Uterus (tissue), 4 donors: ENCODE data around the gene SLC49A3. TPM values are rescaled to one million over a fixed set of nuclear protein-coding genes. Genes with fewer than 3 reads are reported as not detected.
"Not testable (repeated sequence)": the region's sequence is repeated elsewhere in the genome, so short reads cannot be mapped to it uniquely, and the experiment has no call there.

Experiments used
- DNase-seq, 2 donors: peaks; one replicate each; pipeline ENCODE4 v3.0.0-alpha.2; 2019 to 2020
- H3K27ac ChIP-seq, 2 donors: fragments of 200-600 bp; sonication (generic); 1 replicate in 1 of 2; 2 replicates in 1 of 2; pipeline ENCODE4 v1.5.1; 2016 to 2018
- H3K27me3 ChIP-seq, 2 donors: fragments of 200-600 bp; sonication (generic); one replicate each; pipeline ENCODE4 v1.5.1; 2018 to 2019; ENCODE audit warnings: control low read depth in 1 of 2
- H3K36me3 ChIP-seq, 2 donors: fragments of 200-600 bp; sonication (generic); one replicate each; pipeline ENCODE4 v1.5.1; 2019; ENCODE audit warnings: control low read depth in 1 of 2
- H3K4me1 ChIP-seq, 2 donors: fragments of 200-600 bp; sonication (generic); one replicate each; pipeline ENCODE4 v1.5.1; 2018 to 2019; ENCODE audit warnings: control low read depth in 1 of 2
- H3K4me3 ChIP-seq, 2 donors: fragments of 200-600 bp; sonication (generic); 1 replicate in 1 of 2; 2 replicates in 1 of 2; pipeline ENCODE4 v1.5.1; 2018 to 2019; ENCODE audit warnings: mild to moderate bottlenecking in 1 of 2
- H3K9me3 ChIP-seq, 2 donors: fragments of 200-600 bp; sonication (generic); one replicate each; pipeline ENCODE4 v1.5.1; 2019; ENCODE audit warnings: control low read depth in 1 of 2
- POLR2A ChIP-seq, 2 donors: fragments of 450-650 bp; IDR thresholded peaks; one replicate each; pipeline ENCODE4 v1.6.1; 2016; ENCODE audit warnings: antibody characterized with exemption in 2 of 2, mild to moderate bottlenecking in 1 of 2, moderate library complexity in 1 of 2
- intact Hi-C: fragments of 100-400 bp; cut with DNase I; formaldehyde crosslinking; loops from one replicate; pipeline ENCODE4 v1.15.1; 2023; ENCODE audit warnings: low total_unique reads
- total RNA-seq, 4 donors: library from RNA; depleted of rRNA in 3 of 4; stranded (reverse); fragments of >200 nt in 3 of 4; gene quantifications; one replicate each; pipeline versions ENCODE4 v1.1.0 to v1.2.4, GENCODE V29; 2014 to 2023
- TF ChIP-seq, protein P1 (sequence below), 4 experiments: fragments of 200-600 bp in 2 of 4; fragments of 450-650 bp in 2 of 4; sonication (generic) in 2 of 4; IDR thresholded peaks; one replicate each; pipeline ENCODE4 v1.5.1; 2016 to 2019; ENCODE audit warnings: antibody characterized with exemption in 4 of 4, mild to moderate bottlenecking in 2 of 4, moderate library complexity in 1 of 4
- donor health status: DM: yes; HTN: yes; CAD: no.

Gene SLC49A3
- total RNA-seq, 4 donors from 2014 or later: 1.2 to 12.6 (median 2.8) TPM

DNA sequence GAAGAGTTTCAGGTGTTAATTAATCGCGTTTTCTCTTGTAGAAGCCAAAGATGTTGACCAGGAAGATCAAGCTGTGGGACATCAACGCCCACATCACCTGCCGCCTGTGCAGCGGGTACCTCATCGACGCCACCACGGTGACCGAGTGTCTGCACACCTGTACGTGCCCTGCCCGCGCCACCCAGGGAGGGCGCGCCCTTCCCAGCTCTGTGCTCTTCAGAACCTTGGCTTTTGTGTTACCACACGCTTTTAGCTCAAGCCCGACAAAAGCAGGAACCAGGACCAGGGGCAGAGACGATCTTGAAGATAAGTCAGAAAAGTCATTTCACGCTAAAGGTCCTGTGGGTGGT lies 44.7 kb upstream of the SLC49A3 start:
- H3K27ac ChIP-seq: no peak overlapping the region
- intact Hi-C loops: no loop called here

GRCh38 chr4:732911-733630 lies 44.1 kb upstream of the SLC49A3 start:
- no peak overlapping the region for H3K4me3 ChIP-seq

More for the DNA sequence above, 44.7 kb upstream of the SLC49A3 start:
- no peaks in the 10 kb centered on the region for H3K9me3 ChIP-seq
- no peaks in the 10 kb centered on the region for H3K27me3 ChIP-seq
- TF ChIP-seq, protein P1, sequence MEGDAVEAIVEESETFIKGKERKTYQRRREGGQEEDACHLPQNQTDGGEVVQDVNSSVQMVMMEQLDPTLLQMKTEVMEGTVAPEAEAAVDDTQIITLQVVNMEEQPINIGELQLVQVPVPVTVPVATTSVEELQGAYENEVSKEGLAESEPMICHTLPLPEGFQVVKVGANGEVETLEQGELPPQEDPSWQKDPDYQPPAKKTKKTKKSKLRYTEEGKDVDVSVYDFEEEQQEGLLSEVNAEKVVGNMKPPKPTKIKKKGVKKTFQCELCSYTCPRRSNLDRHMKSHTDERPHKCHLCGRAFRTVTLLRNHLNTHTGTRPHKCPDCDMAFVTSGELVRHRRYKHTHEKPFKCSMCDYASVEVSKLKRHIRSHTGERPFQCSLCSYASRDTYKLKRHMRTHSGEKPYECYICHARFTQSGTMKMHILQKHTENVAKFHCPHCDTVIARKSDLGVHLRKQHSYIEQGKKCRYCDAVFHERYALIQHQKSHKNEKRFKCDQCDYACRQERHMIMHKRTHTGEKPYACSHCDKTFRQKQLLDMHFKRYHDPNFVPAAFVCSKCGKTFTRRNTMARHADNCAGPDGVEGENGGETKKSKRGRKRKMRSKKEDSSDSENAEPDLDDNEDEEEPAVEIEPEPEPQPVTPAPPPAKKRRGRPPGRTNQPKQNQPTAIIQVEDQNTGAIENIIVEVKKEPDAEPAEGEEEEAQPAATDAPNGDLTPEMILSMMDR (IDR thresholded peaks at IDR 0.05): no peak
- no peak for TF ChIP-seq POLR2A (IDR thresholded peaks at IDR 0.05)
- DNase-seq: no peak
- H3K36me3 ChIP-seq: no peaks in the 10 kb centered on the region
- H3K4me3 ChIP-seq: no peak overlapping the region
- H3K4me1 ChIP-seq: no peaks in the 10 kb centered on the region

GRCh38 chr4:732486-732885 lies 43.5 kb upstream of the SLC49A3 start:
- no peaks in the 10 kb centered on the region for H3K36me3 ChIP-seq

More at GRCh38 chr4:732911-733630, 44.1 kb upstream of the SLC49A3 start:
- no peaks in the 10 kb centered on the region for H3K9me3 ChIP-seq
- H3K27me3 ChIP-seq: no peaks in the 10 kb centered on the region
- TF ChIP-seq, protein P1 (IDR thresholded peaks at IDR 0.05): no peak
- no peak for TF ChIP-seq POLR2A (IDR thresholded peaks at IDR 0.05)
- no peak for DNase-seq
- H3K27ac ChIP-seq: no peak overlapping the region
- H3K36me3 ChIP-seq: no peaks in the 10 kb centered on the region
- intact Hi-C loops: no loop called here
- H3K4me1 ChIP-seq: no peaks in the 10 kb centered on the region

GRCh38 chr4:731954-732353 lies 43.0 kb upstream of the SLC49A3 start:
- H3K4me1 ChIP-seq, H3K36me3 ChIP-seq, H3K27ac ChIP-seq, H3K9me3 ChIP-seq, DNase-seq, H3K4me3 ChIP-seq, H3K27me3 ChIP-seq, intact Hi-C loops: not testable (repeated sequence)

More at GRCh38 chr4:732486-732885, 43.5 kb upstream of the SLC49A3 start:
- Histone ChIP-seq H3K4me3 (no peak overlapping the region), H3K4me1 (no peaks in the 10 kb centered on the region), H3K27me3 (no peaks in the 10 kb centered on the region), H3K9me3 (no peaks in the 10 kb centered on the region), H3K27ac (no peak overlapping the region)
- intact Hi-C loops: no loop called here
- TF ChIP-seq, protein P1 (IDR thresholded peaks at IDR 0.05): no peak
- TF ChIP-seq POLR2A (IDR thresholded peaks at IDR 0.05): no peak
- no peak for DNase-seq

- intact Hi-C loops, H3K9me3 ChIP-seq, H3K36me3 ChIP-seq, H3K27me3 ChIP-seq, H3K27ac ChIP-seq, H3K4me3 ChIP-seq, DNase-seq, H3K4me1 ChIP-seq: not testable (repeated sequence)
These were observed 42.3 kb upstream of the SLC49A3 start for GRCh38 chr4:730946-731904.

- Histone ChIP-seq H3K27me3 (no peaks in the 10 kb centered on the region), H3K9me3 (no peaks in the 10 kb centered on the region), H3K4me3 (no peak overlapping the region), H3K27ac (no peak overlapping the region), H3K36me3 (no peaks in the 10 kb centered on the region), H3K4me1 (no peaks in the 10 kb centered on the region)
- intact Hi-C loops: no loop called here
- no peak for TF ChIP-seq POLR2A (IDR thresholded peaks at IDR 0.05)
- TF ChIP-seq, protein P1 (IDR thresholded peaks at IDR 0.05): no peak
- no peak for DNase-seq
These were observed 41.6 kb upstream of the SLC49A3 start for GRCh38 chr4:730511-730910.
